Cardiac fibroblast (primary cell): Measurements from ENCODE around the gene DUS1L.
A peak's percentile ranks its signal among the peaks of the same experiment; 100 is the strongest.

Source experiments
- DNase-seq, 2 donors: peaks; one replicate each; pipeline versions ENCODE4 v3.0.0 to v3.0.0-alpha.2; 2010; ENCODE audit warnings: low read depth in 2 of 2
- H3K4me3 ChIP-seq, 2 donors: replicated peaks in 1 of 2; 1 replicate in 1 of 2; 2 replicates in 1 of 2; pipeline ENCODE4 v1.5.1; 2011; ENCODE audit warnings: low read depth in 2 of 2, low read length in 2 of 2, mild to moderate bottlenecking in 2 of 2, moderate library complexity in 1 of 2
- CTCF ChIP-seq: IDR thresholded peaks from one replicate; pipeline ENCODE4 v1.5.1; 2011; ENCODE audit warnings: low read depth, mild to moderate bottlenecking, low read length, inconsistent platforms

The DUS1L gene

DNA sequence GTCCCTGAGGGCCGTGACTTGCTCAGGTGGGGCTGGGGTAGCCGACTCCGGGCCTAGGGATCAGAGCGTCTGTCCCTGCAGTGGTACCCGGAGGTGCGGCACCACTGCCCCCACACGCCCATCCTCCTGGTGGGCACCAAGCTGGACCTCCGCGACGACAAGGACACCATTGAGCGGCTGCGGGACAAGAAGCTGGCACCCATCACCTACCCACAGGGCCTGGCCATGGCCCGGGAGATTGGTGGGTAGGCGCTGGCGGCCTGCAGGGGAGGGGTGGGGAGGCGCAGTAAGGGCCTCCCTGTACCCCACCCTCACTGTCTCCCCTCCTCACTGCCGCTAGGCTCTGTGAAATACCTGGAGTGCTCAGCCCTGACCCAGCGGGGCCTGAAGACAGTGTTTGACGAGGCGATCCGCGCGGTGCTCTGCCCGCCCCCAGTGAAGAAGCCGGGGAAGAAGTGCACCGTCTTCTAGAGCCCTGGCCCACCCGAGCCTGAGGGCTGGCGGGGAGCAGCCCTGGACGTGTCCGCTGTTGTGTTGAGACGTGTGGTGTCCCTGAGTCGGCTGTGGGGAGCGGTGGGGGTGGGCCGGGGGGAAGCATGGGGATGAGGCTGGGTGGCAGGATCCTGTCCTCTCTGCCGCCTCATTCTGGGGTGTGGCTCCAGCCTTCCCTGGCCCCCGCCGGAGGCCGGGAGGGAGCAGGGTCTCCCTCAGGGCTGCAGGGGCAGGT, 32.1 kb downstream of the DUS1L start:
- TF ChIP-seq CTCF = no peak
- no peak for DNase-seq
- no peak overlapping the region for H3K4me3 ChIP-seq

- no peak for TF ChIP-seq CTCF
- peak overlapping the region; percentile 45 to 50 for H3K4me3 ChIP-seq
- no peak for DNase-seq
Measured at GRCh38 chr17:82031885-82032627, 33.5 kb downstream of the DUS1L start.

- peak in 1 of 2 donors; percentile 36 for DNase-seq
- peak within 1 kb of the TSS; percentile 50 to 51 for H3K4me3 ChIP-seq
- no peak for TF ChIP-seq CTCF
Measured at GRCh38 chr17:82031303-82031884, 34.2 kb downstream of the DUS1L start, which contains the start of gene RAC3. TSS of gene RAC3 (plus strand) at chr17:82031678. CDS start at chr17:82031762, 84 bp downstream.

DNA sequence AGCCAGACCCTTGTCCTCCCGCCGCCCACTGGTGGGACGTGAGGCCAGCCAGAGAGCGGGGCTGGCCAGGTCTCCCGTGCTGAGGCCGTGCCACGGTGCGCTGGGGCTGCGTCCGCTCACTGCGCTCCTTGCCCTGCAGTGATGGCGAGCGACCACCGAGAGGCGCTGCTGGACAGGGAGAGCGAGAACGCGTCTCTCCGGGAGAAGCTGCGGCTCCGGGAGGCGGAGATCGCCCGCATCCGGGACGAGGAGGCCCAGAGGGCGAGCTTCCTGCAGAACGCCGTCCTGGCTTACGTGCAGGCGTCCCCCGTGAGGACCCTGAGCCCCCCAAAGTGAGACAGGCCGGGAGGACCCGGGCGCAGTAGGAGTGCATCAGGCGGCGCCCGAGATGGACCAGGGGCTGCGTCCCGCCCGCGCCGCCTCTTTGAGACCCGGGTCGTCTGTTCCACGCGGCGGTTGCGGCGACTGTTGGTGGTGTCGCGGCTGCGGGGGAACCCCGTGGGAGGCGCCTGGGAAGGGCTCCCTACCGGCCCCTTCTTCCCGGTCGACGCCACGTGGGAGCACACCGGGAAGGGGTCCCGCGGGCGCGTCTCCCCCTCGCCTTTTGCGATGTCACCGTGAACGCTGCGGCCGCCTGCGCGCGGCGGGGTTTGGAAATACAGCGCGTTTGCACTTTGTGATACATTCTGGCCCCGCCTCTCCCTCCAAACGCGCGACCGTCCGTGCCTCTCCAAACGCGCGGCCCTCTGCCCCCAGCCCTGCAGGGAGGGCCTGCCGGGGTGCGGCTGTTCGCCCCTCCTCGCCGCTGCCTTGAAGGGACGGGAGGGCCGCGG, 34.9 kb downstream of the DUS1L start:
- DNase-seq = peak; percentile 86 to 89
- TF ChIP-seq CTCF = peak; percentile 87
- H3K4me3 ChIP-seq = peak overlapping the region; percentile 49 to 51

GRCh38 chr17:82029990-82030469, 35.6 kb downstream of the DUS1L start:
- DNase-seq = no peak
- TF ChIP-seq CTCF = no peak
- no peak overlapping the region for H3K4me3 ChIP-seq

- no peak overlapping the region for H3K4me3 ChIP-seq
- DNase-seq = no peak
- no peak for TF ChIP-seq CTCF
Measured at GRCh38 chr17:82029391-82029790, 36.2 kb downstream of the DUS1L start.
